Mucosa of gallbladder (tissue), 1 donor: ENCODE data around the gene TRIM42. TPM values are rescaled to one million over a fixed set of nuclear protein-coding genes. Genes with fewer than 3 reads are reported as not detected.
A peak's percentile ranks its signal among the peaks of the same experiment; 100 is the strongest.

Source experiments
- DNase-seq: peaks from one replicate; pipeline ENCODE4 v3.0.0-alpha.2; 2020; ENCODE audit warnings: low spot score
- total RNA-seq: library from RNA; stranded (reverse); gene quantifications from one replicate; pipeline ENCODE4 v1.2.1, GENCODE V29; 2021
- donor health status: DM: no; HTN: no; CAD: no.

Gene TRIM42
- not detected for total RNA-seq

DNA sequence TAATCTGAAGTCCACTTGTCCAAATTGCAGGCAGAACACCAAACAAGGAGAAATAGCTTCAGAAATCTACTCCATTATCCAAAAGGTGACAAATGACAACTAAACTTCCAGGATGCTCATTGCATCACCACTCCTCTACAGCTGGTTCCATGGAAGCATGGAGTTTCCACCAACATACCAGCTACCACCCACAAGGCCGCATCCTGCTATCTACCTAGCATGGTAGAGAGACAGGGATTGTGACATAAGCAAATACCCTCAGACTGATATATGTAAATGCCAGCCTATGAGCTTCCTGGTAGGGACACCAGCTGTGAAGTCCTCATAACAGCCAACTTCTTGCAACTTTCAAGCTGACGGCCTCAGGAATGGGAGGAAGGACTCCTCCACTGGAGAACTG lies at the start of gene TRIM42:
Gene TRIM42 (plus strand): TSS at position 301 of the 400 bp plus-strand sequence. CDS start 166 bp downstream, outside the sequence.
- DNase-seq = no peak

DNA sequence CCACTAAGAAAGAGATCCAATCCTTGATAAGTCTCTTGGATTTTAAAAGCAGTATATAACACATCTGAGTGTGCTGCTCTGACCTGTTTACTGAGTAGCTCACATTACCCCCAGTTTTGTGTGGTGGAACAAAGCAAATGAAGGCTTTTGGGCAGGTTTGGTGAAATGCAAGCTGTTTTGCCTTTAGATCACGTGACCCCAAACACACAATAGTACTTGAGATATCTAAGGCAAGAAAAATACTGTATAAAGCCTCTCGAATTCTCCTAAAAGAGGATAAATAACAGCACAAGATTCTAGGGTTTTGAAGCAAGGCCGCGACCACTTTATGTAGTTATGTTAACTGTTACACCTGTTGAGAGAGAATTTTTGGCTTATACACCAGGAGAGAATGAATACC lies 49.3 kb upstream of the TRIM42 start:
- DNase-seq = no peak

DNA sequence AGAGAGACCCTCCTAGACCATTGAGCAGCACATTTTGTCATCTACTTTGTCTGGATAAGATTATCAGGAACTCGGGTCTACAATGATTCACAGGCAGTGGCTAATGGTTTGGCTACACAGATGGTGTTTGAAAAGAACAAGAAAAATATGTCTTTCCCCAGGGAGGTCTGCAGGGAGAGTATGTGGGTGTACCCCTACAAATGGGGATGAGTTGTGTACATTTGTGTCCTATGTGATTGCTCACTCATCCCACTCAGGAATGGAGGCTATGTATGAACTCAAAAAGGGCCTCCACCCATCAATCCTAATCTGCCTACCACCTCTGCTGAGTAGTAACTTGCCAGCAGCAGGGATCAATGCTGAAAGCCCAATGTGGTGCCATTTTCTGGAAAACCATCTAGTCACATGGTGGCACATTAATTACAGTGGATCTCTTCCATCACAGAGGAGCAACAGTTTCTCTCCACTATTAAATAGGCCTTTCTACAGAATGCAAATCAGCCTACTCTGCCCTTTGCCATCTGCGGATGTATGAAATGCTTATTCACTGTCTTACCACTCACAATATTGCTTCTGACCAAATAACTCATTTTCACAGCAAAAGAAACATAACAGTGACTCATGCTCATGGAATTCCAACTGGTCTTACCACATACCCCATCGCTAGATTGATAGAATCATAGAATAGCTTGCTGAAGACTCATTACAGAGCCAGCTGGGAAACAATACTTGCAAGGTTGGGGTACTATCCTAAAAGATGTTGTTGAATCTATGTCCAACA lies 48.3 kb upstream of the TRIM42 start:
- DNase-seq = no peak

DNA sequence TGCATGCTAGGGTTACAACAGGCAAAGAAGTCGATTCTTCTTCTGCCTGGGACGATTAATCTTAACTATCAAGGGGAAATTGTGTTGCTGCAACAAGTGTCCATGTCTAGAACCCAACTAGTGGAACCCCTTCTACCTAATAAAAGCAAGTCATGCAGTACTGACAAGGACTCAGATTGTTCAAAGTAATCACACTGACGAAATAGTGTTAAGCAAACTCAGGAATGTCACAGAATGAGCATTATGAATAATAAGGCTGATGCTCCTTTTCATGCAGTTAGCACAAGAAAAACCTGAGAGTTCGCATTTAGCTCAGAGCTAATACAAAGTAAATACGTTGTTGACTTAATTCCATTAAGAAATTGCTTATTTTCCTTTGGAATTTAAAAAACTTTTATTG lies 47.5 kb upstream of the TRIM42 start:
- no peak for DNase-seq

DNA sequence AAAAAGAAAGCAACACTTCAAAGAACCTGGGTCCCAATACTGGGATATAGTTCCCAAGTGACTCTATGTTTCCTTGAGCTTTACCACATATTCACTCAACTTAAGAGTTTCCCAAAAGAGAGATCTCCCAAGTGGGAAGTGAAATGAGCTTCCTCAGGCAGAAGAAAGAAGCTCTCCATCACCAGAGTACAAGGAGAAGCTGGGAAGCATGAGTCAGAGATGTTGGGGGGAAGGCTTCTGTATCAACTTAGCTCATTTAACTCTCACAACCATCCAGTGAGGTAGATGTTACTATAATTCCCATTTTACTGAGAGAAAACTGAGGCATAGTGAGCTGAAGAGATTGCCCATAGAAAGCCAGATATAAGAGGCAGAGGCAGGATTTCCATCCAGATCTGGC lies 47.0 kb upstream of the TRIM42 start:
- no peak for DNase-seq

DNA sequence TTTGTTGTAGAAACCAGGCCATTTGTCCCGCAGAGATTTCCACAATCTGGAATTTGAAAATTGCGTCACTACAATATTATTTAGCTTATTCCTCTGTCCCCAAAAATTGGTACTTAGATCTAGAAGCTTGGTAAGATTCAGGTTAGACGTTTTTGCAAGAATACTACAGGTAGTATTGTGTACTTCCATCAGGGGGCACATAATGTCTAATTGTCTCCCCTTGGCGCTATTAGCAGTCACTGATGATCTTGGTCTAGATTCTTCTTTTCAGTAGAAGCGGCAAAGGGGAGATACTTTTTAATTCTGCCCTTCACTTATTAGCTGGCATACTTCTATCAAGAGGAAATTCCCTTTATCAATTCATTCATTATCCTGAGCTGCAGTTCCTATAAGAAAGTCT lies 42.6 kb upstream of the TRIM42 start:
- no peak for DNase-seq

DNA sequence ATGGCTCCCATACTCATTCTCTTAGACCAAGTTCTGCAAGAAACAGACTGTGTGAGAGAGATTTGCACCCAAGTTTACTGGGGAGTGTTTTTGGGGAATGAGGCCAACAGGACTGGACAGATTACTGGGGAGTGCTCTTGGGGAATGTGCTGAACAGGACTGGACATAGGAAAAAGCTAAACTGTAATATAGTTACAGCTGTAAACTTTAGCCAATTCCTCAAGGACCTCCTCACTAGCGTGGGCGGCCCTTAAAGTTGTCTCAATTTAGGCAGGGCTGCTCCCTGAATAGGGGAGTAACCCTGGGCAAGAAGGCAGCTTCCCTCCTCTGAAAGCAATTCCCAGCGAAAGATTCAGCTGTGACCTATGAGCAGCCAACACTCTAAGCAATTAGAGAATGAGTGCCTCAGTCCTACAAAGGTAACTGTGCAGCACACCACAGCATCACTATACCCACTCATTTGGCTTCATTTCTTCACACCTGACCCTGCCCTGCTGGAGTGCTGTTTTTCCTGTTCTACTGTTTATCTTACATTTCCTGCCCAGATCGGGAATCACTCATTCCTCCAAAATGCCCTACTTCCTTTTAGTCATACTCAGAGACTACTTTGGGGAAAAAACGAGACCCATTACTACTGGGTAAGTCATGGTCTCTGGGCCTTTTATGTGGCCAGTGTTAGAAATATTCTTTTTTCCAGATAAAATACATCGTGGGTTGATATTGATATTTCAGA lies 41.3 kb upstream of the TRIM42 start:
- DNase-seq = no peak

DNA sequence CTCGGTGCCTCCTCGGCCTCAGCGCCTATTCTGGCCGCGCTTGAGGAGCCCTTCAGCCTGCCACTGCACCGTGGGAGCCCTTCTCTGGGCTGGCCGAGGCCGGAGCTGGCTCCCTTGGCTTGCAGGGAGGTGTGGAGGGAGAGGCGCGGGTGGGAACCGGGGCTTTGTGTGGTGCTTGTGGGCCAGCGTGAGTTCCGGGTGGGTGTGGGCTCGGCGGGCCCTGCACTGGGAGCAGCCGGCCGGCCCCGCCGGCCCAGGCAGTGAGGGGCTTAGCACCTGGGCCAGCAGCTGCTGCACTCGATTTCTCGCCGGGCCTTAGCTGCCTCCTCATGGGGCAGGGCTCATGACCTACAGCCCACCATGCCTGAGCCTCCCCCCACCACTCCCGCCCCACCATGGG lies 26.6 kb upstream of the TRIM42 start:
- DNase-seq = no peak

DNA sequence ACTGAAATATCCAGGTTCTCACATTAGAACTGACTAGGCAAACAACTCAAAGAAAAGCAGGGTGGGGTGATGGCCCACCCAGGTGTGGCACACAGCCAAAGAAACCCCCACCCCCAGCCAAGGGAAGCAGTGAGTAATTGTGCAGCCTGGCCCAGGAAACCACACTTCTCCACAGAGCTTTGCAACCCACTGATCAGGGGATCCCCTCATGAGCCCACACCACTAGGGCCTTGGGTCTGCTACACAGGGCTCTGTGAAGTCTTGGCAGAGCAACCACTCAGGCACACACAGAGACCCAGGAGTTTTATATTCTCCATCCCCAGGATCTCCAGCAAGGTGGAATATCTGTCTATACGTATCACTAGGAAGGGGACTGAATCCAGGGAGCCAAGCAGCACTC lies 22.2 kb upstream of the TRIM42 start:
- DNase-seq = no peak

DNA sequence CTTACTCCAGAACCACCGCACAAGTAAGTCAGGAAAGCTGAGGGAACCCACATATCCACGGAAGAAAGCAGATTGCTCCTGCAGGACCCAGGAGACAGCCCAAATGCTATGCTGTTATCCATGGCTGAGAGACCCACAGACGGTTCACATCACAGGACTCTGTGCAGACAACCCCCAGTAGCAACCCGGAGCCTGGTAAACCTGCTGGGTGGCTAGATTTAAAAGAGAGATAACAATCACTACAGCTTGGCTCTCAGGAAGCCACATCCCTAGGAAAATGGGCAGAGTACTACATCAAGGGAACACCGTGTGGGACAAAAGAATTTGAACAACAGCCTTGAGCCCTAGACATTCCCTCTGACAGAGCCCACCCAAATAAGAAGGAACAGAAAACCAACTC lies 13.8 kb upstream of the TRIM42 start:
- DNase-seq = no peak

DNA sequence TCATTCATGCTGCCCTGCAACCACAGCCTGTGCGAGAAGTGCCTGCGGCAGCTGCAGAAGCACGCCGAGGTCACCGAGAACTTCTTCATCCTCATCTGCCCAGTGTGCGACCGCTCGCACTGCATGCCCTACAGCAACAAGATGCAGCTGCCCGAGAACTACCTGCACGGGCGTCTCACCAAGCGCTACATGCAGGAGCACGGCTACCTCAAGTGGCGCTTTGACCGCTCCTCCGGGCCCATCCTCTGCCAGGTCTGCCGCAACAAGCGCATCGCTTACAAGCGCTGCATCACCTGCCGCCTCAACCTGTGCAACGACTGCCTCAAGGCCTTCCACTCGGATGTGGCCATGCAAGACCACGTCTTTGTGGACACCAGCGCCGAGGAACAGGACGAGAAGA lies 4.7 kb downstream of the TRIM42 start:
- no peak for DNase-seq

DNA sequence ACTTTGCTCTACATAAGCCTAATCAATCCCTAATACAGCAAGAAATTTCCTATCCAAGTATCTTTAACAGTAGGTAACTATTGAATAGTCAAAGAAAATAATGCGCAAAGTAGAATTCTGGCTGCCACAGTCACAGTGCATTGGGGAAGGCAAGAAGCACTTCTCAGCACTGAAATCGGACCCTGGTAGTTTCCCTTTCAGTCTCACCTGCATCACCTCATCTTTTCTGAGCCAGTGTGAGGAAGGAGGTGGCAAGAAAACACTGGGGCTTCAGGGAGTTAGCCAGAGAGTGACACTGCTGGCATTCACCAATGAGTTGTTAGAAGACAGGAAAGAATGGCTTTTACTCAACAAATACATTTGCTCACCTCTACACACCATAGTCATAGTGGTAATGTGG lies 8.3 kb downstream of the TRIM42 start:
- no peak for DNase-seq

DNA sequence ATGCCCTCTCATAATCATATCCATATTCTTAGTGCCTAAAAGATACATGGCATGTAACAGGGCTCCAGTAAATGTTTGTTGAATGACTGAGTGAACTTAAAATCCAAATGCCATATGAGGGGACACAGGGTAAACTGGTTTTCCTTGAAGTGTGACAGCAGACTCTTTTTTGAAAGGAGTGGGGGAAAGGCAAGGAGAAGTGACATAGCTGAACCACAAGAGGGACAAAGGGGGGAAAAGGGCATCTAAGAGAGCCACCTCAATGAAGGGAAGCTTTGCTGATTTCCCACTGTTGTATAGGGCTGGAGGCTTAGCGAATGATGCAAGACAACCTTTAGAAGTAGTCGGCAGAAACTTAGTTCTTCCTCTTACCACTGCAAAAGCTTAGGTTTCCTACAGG lies 9.1 kb downstream of the TRIM42 start:
- no peak for DNase-seq

DNA sequence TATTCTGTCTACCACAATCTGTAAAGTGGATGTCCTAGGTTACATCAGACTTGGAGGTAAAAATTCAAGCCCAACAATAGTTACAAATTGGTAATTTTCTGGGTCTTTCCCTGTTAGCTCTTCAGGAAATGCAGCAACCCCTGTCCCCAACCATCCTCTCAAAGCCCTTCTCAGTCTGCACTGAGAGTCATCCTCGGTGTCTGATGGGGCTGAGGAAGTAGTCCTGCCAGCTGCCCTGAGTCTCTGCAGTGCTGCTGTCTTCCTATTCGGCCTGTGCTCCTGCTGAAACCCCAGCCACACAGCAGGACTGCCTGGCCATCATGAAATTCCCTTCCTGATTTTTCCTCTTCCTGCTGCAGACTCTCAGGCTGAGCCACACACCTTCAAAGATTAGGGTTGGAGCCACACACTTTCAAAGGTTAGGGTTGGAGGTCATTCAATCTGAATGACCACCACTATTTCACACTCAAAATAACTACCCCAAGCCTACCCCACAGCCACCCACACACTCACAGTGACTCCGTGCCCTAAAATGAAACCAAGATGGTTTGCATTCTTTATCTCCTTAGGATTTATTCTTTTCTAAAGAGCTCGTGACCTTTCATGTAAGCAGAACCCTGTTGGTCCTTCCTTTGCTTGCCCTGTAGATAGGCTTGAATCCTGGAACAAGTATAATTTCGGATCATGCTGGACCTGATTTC lies 17.6 kb downstream of the TRIM42 start:
- DNase-seq = no peak

DNA sequence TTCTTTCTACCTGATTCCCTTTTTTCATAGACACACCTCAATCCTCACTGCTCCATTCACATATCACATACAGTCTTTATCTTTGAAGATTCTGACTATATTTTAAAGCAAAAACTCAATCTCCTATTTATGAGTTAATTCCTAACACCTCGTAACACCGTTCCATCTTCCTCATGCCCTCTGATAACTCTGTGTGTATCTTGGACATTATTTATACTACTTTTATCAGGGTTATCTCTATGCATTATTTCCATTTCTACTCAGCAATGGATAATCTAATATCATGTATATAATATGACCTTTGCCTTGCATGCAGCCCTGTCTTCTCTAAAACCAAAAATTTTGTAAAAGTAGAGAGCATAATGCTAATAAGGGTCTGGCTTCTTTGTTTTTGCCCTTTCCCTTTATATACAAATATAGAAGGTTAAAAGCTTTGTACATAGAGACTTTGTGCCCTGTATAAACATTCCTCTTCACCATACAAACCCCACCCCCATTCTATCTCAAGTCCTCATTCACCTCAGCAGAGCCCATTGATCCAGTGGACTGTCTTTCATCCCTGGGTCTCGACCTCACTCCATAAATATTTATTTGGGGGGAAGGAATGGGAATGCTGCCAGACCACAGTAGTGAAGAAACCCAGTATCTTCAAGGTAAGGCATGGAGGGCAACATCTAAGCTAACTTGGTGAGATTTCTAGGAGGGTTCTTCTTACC lies 21.8 kb downstream of the TRIM42 start:
- DNase-seq = peak; percentile 32

DNA sequence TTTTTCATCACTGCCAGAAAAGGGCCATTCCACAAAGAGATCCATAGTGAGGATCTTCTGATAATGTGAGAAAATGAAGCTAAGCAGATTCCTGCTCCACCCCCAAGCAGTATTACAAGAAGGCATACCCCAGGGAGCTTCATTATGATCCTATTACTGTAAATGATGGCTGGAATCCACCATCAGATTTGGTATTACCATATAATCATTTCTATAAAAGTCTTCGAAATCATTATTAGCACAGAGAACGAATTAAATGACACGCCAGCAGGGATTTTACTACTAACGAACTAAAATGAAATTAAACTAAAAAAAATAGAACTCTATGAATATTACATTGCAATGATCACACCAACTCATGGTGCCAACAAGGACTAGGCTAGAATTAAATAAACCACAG lies 24.4 kb downstream of the TRIM42 start:
- DNase-seq = no peak

DNA sequence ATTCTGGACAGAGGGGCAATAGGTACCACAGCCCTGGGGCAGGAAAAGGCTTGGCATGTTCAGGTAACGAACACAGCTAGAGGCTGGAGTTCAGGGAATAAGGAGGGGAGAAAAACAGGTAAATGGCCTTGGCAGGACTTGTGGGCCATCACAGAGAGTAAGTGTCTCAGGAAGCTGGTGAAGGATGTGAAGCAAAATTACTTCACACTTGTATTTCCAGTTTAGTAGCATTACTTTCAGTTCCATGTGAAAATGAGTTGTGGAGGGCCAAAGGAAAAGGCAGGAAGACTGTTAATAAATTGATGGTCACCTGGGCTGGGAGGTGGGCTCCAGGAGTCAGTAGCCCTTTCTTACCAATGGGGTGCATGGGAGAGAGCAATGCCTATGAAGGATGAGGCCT lies 25.6 kb downstream of the TRIM42 start:
- DNase-seq = no peak

DNA sequence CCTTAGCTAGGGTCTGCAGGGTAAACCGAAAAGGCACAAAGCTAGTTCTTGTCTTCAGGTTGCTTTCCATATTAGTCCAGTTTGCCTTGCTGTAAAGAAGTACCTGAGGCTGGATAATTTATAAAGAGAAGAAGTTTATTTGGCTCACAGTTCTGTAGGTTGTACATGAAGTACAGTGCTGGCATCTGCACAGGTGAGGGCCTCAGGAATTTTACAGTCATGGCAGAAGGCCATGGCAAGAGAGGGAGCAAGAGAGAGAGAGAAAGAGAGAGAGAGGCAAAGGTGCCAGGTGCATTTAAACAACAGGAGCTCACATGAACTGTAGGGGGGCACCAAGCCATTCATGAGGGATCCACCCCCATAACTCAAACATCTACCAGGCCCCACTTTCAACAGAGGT lies 26.9 kb downstream of the TRIM42 start:
- no peak for DNase-seq

DNA sequence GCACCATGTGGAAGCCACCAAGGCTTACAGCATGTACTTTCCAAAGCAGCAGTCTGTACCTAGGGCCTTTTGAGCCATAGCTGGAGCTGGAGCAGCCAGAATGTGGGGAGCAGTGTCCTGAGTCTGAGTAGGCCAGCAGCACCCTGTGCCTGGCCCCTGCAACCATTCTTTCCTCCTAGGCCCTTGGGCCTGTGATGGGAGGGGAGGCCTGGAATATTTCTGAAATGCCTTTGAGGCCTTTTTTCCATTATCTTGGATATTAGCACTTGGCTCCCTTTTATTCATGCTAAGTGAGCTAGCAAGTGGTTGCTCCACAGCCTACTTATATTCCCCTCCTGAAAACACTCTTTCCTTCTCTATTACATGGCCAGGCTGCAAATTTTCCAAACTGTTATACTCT lies 28.1 kb downstream of the TRIM42 start:
- no peak for DNase-seq

DNA sequence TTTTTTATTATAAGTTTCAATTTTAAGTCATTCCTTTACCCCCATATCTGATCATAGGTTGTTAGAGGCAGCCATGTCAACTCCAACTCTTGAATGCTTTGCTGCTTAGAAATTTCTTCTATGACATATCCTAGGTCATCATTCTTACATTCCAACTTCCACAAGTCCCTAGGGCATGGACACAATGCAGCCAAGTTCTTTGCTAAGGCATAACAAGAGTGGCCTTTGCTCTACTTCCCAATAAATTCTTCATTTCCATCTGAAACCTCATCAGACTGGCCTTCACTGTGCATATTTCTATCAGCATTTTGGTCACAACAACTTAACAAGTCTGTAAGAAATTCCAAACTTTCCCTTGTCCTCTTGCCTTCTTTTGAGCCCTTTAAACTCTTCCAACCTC lies 28.5 kb downstream of the TRIM42 start:
- DNase-seq = no peak

DNA sequence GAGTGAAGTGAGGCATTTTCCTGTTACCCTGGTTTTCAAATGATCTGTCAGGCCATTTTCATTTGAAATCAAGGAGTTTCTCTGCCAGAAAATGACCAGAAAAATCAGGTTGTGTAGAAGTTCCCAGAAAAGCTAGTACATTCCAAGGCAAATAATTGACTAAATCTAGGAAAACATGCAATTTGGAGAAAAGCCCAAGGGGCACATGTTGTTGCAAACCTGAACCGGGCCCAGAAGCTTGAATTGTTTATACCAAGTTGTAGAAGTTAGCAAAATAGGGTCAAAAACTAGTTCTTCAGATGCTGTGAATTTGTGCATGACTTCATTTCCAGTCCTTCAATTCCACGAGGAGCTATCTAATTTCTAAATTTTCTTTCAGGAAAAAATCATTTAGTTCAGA lies 31.0 kb downstream of the TRIM42 start:
- DNase-seq = no peak

DNA sequence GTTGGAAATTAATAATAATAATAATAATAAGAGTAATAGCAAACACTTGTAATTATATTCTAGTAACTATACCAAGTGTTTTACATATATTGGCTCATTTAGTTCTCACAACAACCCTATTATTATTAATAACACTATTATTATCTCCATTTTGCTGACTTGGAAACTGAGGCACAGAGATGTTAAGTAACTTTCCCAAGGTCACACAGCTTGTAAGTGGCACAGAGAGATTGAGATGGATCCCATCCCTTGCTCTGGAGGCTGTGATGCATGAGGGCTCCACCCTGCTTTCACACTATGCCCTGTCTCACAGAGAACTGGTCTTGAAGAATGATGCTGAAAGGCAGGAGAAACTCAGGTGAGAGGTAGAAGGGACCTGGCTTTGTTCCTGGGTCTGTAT lies 31.9 kb downstream of the TRIM42 start:
- no peak for DNase-seq
